NCI-H128 (cell line): ENCODE data around the gene HACD4.
A peak's percentile ranks its signal among the peaks of the same experiment; 100 is the strongest.
"Not testable (repeated sequence)": the region's sequence is repeated elsewhere in the genome, so short reads cannot be mapped to it uniquely, and the experiment has no call there.

Source experiments
- DNase-seq: peaks from one replicate; lab custom pipeline; 2025; ENCODE audit not compliant: unreplicated experiment; lab: John Stamatoyannopoulos, UW

HACD4 gene

GRCh38 chr9:21016701-21017491 lies 14.5 kb downstream of the HACD4 start:
- DNase-seq = no peak

- no peak for DNase-seq
Measured at GRCh38 chr9:21015995-21016394, 15.4 kb downstream of the HACD4 start.

GRCh38 chr9:21015129-21015815 lies 16.2 kb downstream of the HACD4 start:
- DNase-seq = no peak

- DNase-seq = no peak
Measured at GRCh38 chr9:21002040-21002439, 29.4 kb downstream of the HACD4 start.

- no peak for DNase-seq
Measured at GRCh38 chr9:21001581-21001980, 29.9 kb downstream of the HACD4 start.

GRCh38 chr9:20997503-20998076 lies 33.9 kb downstream of the HACD4 start:
- no peak for DNase-seq

- no peak for DNase-seq
Measured at GRCh38 chr9:20996809-20997208, 34.6 kb downstream of the HACD4 start.

GRCh38 chr9:20995616-20996015 lies 35.8 kb downstream of the HACD4 start:
- DNase-seq = no peak

GRCh38 chr9:20994486-20994885 lies 37.0 kb downstream of the HACD4 start:
- no peak for DNase-seq

- no peak for DNase-seq
Measured at GRCh38 chr9:20990867-20991266, 40.6 kb downstream of the HACD4 start.

- DNase-seq = no peak
Measured at GRCh38 chr9:20989923-20990341, 41.5 kb downstream of the HACD4 start.

GRCh38 chr9:20988671-20989315 lies 42.6 kb downstream of the HACD4 start:
- DNase-seq = no peak

- DNase-seq = peak; percentile 63
Measured at GRCh38 chr9:20988061-20988460, 43.4 kb downstream of the HACD4 start.

- no peak for DNase-seq
Measured at GRCh38 chr9:20987521-20987920, 43.9 kb downstream of the HACD4 start.

- DNase-seq = no peak
Measured at GRCh38 chr9:20985851-20986600, 45.4 kb downstream of the HACD4 start.

GRCh38 chr9:20984506-20984905 lies 46.9 kb downstream of the HACD4 start:
- DNase-seq = no peak

- DNase-seq = no peak
Measured at GRCh38 chr9:20981486-20981885, 50.0 kb downstream of the HACD4 start.

GRCh38 chr9:20980832-20981455 lies 50.5 kb downstream of the HACD4 start:
- no peak for DNase-seq

- no peak for DNase-seq
Measured at GRCh38 chr9:20978249-20978648, 53.2 kb downstream of the HACD4 start.

GRCh38 chr9:20974191-20974938 lies 57.1 kb downstream of the HACD4 start:
- not testable (repeated sequence) for DNase-seq
